Brain microvascular endothelial cell (primary cell): ENCODE measurements around the gene IRF1.

Experiments used
- DNase-seq: peaks from one replicate; pipeline ENCODE4 v3.0.0-alpha.2; 2020
- H3K27ac ChIP-seq: fragments of 250-450 bp; sonication (Bioruptor Pico); 2 replicates; pipeline ENCODE4 v1.5.1; 2020; ENCODE audit warnings: mild to moderate bottlenecking, moderate library complexity
- H3K27me3 ChIP-seq: fragments of 250-450 bp; sonication (Bioruptor Pico); replicated peaks from 2 replicates; pipeline ENCODE4 v1.5.1; 2020; ENCODE audit warnings: mild to moderate bottlenecking
- H3K36me3 ChIP-seq: fragments of 250-450 bp; sonication (Bioruptor Pico); replicated peaks from 2 replicates; pipeline ENCODE4 v1.5.1; 2020; ENCODE audit warnings: mild to moderate bottlenecking
- H3K4me3 ChIP-seq: 2 replicates; pipeline ENCODE4 v1.5.1; 2011; ENCODE audit warnings: low read depth, mild to moderate bottlenecking, control low read depth, low read length, moderate library complexity
- in situ Hi-C: cut with HindIII; loops from 2 replicates; pipeline ENCODE4 v1.10.0; 2017; ENCODE audit warnings: low sequenced_read_pairs, low pct_ligation_motif_present
- TF ChIP-seq, protein P1 (sequence below): IDR thresholded peaks from 2 replicates; pipeline ENCODE4 v1.5.1; 2011; ENCODE audit warnings: low read depth, mild to moderate bottlenecking, moderate library complexity, low read length, control low read depth, inconsistent platforms; ENCODE audit errors: missing control alignments

The IRF1 gene

DNA sequence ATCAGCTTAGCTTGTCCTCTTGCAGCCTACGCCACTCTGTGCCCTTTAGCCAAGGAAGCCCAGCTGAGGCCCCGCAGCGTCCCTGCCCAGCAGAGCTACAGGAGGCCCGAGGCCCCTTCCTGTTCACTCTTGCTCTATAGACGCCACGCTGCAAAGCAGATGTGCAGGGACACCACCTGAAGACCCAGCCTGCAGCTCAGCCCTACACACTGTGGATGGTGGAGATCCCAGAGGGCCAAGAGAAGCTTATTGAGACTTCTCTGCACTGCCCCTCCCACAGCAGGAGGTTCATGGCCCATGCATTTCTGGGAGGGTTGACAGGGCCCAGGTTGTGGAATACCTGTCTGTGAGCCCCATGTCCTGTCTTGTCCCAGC lies 33.6 kb downstream of the IRF1 start:
- in situ Hi-C loops = no loop called here
- no peak overlapping the region for H3K4me3 ChIP-seq
- no peak for DNase-seq
- H3K27me3 ChIP-seq = no peaks in the 10 kb centered on the region
- H3K36me3 ChIP-seq = no peaks in the 10 kb centered on the region
- peak overlapping the region; percentile 88 for H3K27ac ChIP-seq
- TF ChIP-seq, protein P1, sequence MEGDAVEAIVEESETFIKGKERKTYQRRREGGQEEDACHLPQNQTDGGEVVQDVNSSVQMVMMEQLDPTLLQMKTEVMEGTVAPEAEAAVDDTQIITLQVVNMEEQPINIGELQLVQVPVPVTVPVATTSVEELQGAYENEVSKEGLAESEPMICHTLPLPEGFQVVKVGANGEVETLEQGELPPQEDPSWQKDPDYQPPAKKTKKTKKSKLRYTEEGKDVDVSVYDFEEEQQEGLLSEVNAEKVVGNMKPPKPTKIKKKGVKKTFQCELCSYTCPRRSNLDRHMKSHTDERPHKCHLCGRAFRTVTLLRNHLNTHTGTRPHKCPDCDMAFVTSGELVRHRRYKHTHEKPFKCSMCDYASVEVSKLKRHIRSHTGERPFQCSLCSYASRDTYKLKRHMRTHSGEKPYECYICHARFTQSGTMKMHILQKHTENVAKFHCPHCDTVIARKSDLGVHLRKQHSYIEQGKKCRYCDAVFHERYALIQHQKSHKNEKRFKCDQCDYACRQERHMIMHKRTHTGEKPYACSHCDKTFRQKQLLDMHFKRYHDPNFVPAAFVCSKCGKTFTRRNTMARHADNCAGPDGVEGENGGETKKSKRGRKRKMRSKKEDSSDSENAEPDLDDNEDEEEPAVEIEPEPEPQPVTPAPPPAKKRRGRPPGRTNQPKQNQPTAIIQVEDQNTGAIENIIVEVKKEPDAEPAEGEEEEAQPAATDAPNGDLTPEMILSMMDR = no peak

DNA sequence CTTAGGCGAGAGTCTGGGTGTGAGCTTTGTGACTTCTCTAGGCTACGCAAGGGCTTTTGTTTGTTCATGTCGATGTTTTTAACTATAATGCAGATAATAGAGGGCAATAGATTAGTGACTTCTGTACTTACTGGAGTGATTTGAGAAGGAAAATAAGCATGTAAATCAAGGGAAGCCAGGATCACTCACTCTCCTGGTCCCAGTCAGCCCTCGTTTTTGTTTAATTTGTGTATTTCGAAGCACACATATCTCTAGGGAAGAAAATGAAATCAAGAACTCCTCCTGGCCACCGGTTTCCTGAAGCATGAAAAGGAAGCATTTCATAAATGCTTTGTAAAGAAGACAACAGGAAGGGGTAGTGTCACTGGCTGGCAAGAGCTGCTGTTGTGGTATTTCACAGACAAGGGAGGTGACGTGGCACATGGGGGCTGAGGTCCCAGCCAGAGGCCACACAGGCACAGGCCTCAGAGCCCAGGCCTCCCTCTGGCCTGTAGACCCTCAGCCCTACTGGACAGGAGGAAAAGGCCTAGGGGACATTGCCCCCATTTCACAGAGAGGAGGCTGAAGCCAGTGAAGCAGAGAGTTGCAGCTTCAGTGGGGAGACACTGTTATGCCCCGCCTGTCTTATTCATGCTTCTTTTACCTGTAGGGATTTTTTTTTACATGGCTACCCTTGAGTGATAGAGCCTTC lies 34.1 kb downstream of the IRF1 start:
- Histone ChIP-seq H3K36me3 (no peaks in the 10 kb centered on the region), H3K27ac (peak overlapping the region; percentile 14), H3K4me3 (no peak overlapping the region), H3K27me3 (no peaks in the 10 kb centered on the region)
- no peak for DNase-seq
- in situ Hi-C loops = no loop called here
- TF ChIP-seq, protein P1 = no peak

DNA sequence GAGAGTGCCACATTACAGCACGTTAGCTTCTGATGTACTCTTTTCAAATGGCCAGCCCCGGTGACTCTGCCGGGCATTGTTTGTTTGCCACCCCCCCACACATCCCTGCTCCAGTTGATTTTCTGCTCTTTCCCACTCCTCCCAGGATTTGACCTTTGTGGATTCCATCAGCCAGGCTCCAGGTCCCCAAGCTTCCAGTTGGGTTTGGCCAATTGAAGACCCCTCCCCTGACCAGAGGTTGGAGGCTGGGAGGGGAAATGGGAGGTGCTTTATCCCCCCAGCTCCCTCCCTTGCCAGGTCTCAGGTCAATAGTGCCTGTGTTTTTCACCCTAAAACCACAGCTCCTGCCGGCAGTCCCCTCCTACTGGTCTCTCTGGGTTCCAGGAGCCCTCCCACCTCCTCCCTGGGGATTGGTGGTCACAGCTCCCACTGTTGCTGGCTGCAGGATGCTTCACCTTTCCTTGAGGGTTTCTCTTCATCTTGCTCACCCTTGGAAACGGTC lies 34.9 kb downstream of the IRF1 start:
- Histone ChIP-seq H3K27ac (no peak overlapping the region), H3K36me3 (no peaks in the 10 kb centered on the region), H3K27me3 (no peaks in the 10 kb centered on the region), H3K4me3 (no peak overlapping the region)
- TF ChIP-seq, protein P1 = no peak
- in situ Hi-C loops = no loop called here
- DNase-seq = no peak

DNA sequence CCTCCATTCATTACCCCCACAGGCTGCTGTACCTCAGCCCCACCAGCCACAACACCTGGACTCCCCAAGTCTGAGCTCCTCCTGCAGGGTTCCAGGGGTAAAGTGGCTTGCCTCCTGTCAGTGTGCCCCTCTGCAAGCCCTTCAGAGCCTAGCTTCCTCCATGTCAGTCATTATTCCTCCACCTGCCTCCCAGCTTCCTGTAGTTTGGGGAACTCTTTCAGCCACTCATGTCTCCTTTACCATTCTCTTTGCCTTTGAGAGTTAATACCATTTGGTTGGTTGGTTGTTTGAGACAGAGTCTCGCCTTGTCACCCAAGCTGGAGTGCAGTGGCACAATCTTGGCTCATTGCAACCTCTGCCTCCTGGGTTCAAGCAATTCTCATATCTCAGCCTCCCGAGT lies 36.2 kb downstream of the IRF1 start:
- Histone ChIP-seq H3K27ac (no peak overlapping the region), H3K4me3 (no peak overlapping the region), H3K36me3 (no peaks in the 10 kb centered on the region), H3K27me3 (no peaks in the 10 kb centered on the region)
- no peak for DNase-seq
- TF ChIP-seq, protein P1 = no peak
- in situ Hi-C loops = no loop called here

DNA sequence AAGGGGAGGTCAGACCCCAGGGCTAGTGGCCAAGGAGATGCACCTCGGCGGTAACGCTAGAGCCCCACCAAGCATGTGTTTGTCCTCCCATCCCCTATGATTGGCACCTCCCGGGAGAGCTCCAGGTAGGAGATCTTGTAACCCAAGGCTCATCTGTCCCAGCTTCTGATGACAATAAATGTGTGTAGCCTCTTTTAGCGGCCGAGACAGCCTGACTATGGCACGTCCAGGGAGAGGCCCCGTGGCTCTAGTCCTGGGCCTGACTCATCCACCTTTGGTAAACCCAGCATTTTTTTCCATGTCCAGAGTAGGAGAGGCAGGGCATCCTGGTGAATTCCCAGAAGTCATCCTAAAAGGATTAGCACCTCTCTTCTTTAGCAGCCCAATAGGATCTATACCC lies 39.2 kb downstream of the IRF1 start:
- Histone ChIP-seq H3K4me3 (no peak overlapping the region), H3K27me3 (no peaks in the 10 kb centered on the region), H3K36me3 (no peaks in the 10 kb centered on the region), H3K27ac (no peak overlapping the region)
- in situ Hi-C loops = no loop called here
- DNase-seq = no peak
- TF ChIP-seq, protein P1 = no peak

DNA sequence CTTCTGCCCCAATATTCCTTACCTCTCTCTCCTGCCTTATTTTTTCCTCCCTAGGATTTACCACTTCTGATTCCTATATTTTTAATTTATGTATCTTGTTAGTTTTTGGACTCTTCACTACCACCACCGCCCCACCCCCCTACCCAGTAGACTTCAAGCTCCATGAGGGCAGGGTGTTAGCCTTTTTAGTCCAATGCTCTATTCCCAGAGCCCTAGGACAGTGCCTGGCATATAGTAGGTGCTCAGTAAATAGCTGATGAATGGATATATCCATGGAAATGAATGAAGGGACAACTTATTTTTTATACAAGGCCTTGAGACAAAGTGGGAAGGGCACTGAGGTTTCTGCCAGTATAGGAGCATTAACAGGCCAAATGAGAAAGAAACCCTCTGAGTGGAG lies 41.5 kb downstream of the IRF1 start:
- Histone ChIP-seq H3K27ac (no peak overlapping the region), H3K27me3 (no peaks in the 10 kb centered on the region), H3K36me3 (no peaks in the 10 kb centered on the region), H3K4me3 (no peak overlapping the region)
- DNase-seq = no peak
- TF ChIP-seq, protein P1 = no peak
- in situ Hi-C loops = no loop called here
